SK-N-SH treated with all-trans-retinoic acid at 6 μM for 48 hours (cell line): Measurements from ENCODE around the gene LONP1.
A peak's percentile ranks its signal among the peaks of the same experiment; 100 is the strongest.
"Not testable (repeated sequence)": the region's sequence is repeated elsewhere in the genome, so short reads cannot be mapped to it uniquely, and the experiment has no call there.

Experiments
- ATAC-seq: fragments of 200-7000 bp; cut with Tn5 transposase; 3 replicates; pipeline ENCODE4 v1.9.1; 2020; ENCODE audit warnings: mild to moderate bottlenecking, moderate library complexity
- ARNTL ChIP-seq: fragments of 450-650 bp; formaldehyde crosslinking; IDR thresholded peaks from 2 replicates; pipeline ENCODE4 v1.5.0; 2020; ENCODE audit warnings: low read depth, mild to moderate bottlenecking, moderate library complexity, borderline replicate concordance
- BACH2 ChIP-seq: fragments of 250-450 bp; sonication (Bioruptor Pico); IDR thresholded peaks from 2 replicates; pipeline ENCODE4 v1.9.0; 2021; ENCODE audit warnings: mild to moderate bottlenecking, borderline replicate concordance
- CSRNP3 ChIP-seq: fragments of 250-450 bp; sonication (Bioruptor Pico); IDR thresholded peaks from 2 replicates; pipeline ENCODE4 v1.5.1; 2021; ENCODE audit warnings: mild to moderate bottlenecking, moderate library complexity
- GLIS3 ChIP-seq: fragments of 250-450 bp; sonication (Bioruptor Pico); IDR thresholded peaks from 2 replicates; pipeline ENCODE4 v1.5.0; 2020; ENCODE audit warnings: mild to moderate bottlenecking, moderate library complexity
- ISL1 ChIP-seq: fragments of 250-450 bp; sonication (Bioruptor Pico); IDR thresholded peaks from 2 replicates; pipeline ENCODE4 v2.1.2; 2022; ENCODE audit warnings: mild to moderate bottlenecking, moderate library complexity
- OSR1 ChIP-seq: fragments of 250-450 bp; sonication (Bioruptor Pico); IDR thresholded peaks from 2 replicates; pipeline ENCODE4 v1.8.0; 2022; ENCODE audit warnings: moderate library complexity, mild to moderate bottlenecking, inconsistent platforms
- PATZ1 ChIP-seq: fragments of 250-450 bp; sonication (Bioruptor Pico); IDR thresholded peaks from 2 replicates; pipeline ENCODE4 v1.8.0; 2020; ENCODE audit warnings: mild to moderate bottlenecking, moderate library complexity, borderline replicate concordance
- POU6F1 ChIP-seq: fragments of 250-450 bp; sonication (Bioruptor Pico); IDR thresholded peaks from 2 replicates; pipeline ENCODE4 v1.8.0; 2021; ENCODE audit warnings: low read depth, mild to moderate bottlenecking, moderate library complexity, borderline replicate concordance
- RARB ChIP-seq: fragments of 250-450 bp; sonication (Bioruptor Pico); IDR thresholded peaks from 2 replicates; pipeline ENCODE4 v1.8.0; 2021; ENCODE audit warnings: mild to moderate bottlenecking, moderate library complexity
- SNAI2 ChIP-seq: fragments of 250-450 bp; sonication (Bioruptor Pico); IDR thresholded peaks from 2 replicates; pipeline ENCODE4 v1.5.0; 2020; ENCODE audit warnings: mild to moderate bottlenecking, moderate library complexity
- TCF4 ChIP-seq: fragments of 250-450 bp; sonication (Bioruptor Pico); IDR thresholded peaks from 2 replicates; pipeline ENCODE4 v1.8.0; 2021; ENCODE audit warnings: mild to moderate bottlenecking, moderate library complexity, borderline replicate concordance
- TOX ChIP-seq: fragments of 250-450 bp; sonication (Bioruptor Pico); IDR thresholded peaks from 2 replicates; pipeline ENCODE4 v1.8.0; 2021; ENCODE audit warnings: mild to moderate bottlenecking, moderate library complexity, borderline replicate concordance
- TSHZ2 ChIP-seq: fragments of 250-450 bp; sonication (Bioruptor Pico); IDR thresholded peaks from 2 replicates; pipeline ENCODE4 v1.5.0; 2020; ENCODE audit warnings: mild to moderate bottlenecking, moderate library complexity
- ZC3H10 ChIP-seq: fragments of 250-450 bp; sonication (Bioruptor Pico); IDR thresholded peaks from 2 replicates; pipeline ENCODE4 v1.5.1; 2021; ENCODE audit warnings: mild to moderate bottlenecking, moderate library complexity
- ZFP3 ChIP-seq: fragments of 250-450 bp; sonication (Bioruptor Pico); IDR thresholded peaks from 2 replicates; pipeline ENCODE4 v1.5.0; 2020; ENCODE audit warnings: mild to moderate bottlenecking, moderate library complexity
- ZFP30 ChIP-seq: fragments of 450-650 bp; formaldehyde crosslinking; IDR thresholded peaks from 2 replicates; pipeline ENCODE4 v1.5.0; 2022; ENCODE audit warnings: mild to moderate bottlenecking, moderate library complexity
- ZNF565 ChIP-seq: fragments of 450-650 bp; formaldehyde crosslinking; conservative IDR thresholded peaks from 2 replicates; pipeline ENCODE4 v1.5.0; 2020; ENCODE audit warnings: low read depth, mild to moderate bottlenecking, moderate library complexity
- ZNF70 ChIP-seq: fragments of 450-650 bp; formaldehyde crosslinking; IDR thresholded peaks from 2 replicates; pipeline ENCODE4 v1.5.0; 2020; ENCODE audit warnings: mild to moderate bottlenecking, moderate library complexity
- ZNF8 ChIP-seq: fragments of 450-650 bp; formaldehyde crosslinking; IDR thresholded peaks from 2 replicates; pipeline ENCODE4 v1.5.0; 2020; ENCODE audit warnings: mild to moderate bottlenecking, moderate library complexity

The LONP1 gene

GRCh38 chr19:5690125-5690954 is 29.6 kb downstream of the LONP1 start, which contains the start of gene RPL36 (continued):
- TF ChIP-seq TSHZ2 (CRISPR knock-in tag) (no peak), TCF4 (CRISPR knock-in tag) (no peak), TOX (CRISPR knock-in tag) (no peak), OSR1 (CRISPR knock-in tag) (no peak), GLIS3 (CRISPR knock-in tag) (no peak), ISL1 (CRISPR knock-in tag) (no peak), ZNF70 (no peak), ARNTL (CRISPR knock-in tag) (no peak), ZC3H10 (CRISPR knock-in tag) (no peak), ZNF565 (CRISPR knock-in tag) (peak; percentile 35; the same call in 1 of the 2 replicates)

- not testable (repeated sequence) for ATAC-seq
These were observed 31.6 kb downstream of the LONP1 start for GRCh38 chr19:5688262-5688881.

- no peak for ATAC-seq
- TF ChIP-seq ZNF70 (no peak), ZFP3 (CRISPR knock-in tag) (peak; percentile 39; the same call in 1 of the 2 replicates)
These were observed 32.4 kb downstream of the LONP1 start for GRCh38 chr19:5687360-5688198.

- peak; percentile 77 for ATAC-seq
- no peak for TF ChIP-seq BACH2 (CRISPR knock-in tag)
- TF ChIP-seq GLIS3 (CRISPR knock-in tag), result no peak
- TF ChIP-seq TOX (CRISPR knock-in tag), result no peak
- no peak for TF ChIP-seq ARNTL (CRISPR knock-in tag)
- TF ChIP-seq PATZ1 (CRISPR knock-in tag), result no peak
- TF ChIP-seq ISL1 (CRISPR knock-in tag), result no peak
- TF ChIP-seq ZNF8 (CRISPR knock-in tag), result no peak
- no peak for TF ChIP-seq ZFP3 (CRISPR knock-in tag)
- no peak for TF ChIP-seq SNAI2 (CRISPR knock-in tag)
- no peak for TF ChIP-seq POU6F1
- TF ChIP-seq RARB (CRISPR knock-in tag), result no peak
- no peak for TF ChIP-seq CSRNP3 (CRISPR knock-in tag)
- no peak for TF ChIP-seq TSHZ2 (CRISPR knock-in tag)
- no peak for TF ChIP-seq ZFP30 (CRISPR knock-in tag)
These were observed 33.1 kb downstream of the LONP1 start for GRCh38 chr19:5686647-5687359.
